ENCODE results near the gene IQCE.

DNA sequence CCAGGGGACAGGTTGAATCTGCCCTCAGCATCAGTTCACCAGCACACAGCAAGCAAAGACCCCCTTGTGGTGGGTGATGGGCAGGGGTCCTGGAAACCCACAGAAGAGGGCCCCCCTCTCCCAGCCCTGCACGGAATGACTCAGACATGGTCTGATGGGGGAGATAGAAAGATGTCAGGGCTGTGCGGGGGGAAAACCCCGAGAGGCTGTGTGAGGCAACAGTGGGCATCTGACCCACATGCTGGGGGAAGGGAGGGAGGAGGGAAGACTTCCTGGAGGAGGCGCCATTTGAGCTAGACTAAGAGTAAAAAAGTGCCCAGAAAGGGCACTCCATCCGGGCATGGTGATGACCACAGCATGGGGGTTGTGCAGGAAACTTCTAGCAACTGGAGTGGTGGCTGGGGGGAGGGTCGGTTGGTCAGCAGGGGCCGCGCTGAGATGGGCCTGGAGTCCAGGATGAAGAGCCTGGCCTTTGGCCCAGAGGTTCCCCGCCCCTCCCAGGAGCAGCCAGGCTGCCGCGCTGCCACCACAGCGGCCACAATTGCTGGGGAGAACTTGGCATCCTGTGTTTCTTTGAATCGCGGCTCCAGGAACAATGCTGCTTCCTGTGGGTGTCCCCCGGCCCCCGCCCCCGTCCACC, 36.7 kb upstream of the IQCE start:
- no peak for TF ChIP-seq POLR2A (IDR thresholded peaks at IDR 0.05; ENCODE audit: low read length)
- no peak for TF ChIP-seq GATA1 (IDR thresholded peaks at IDR 0.05; ENCODE audit: low read depth, low read length)

Data from erythroblast (primary cell).